ENCODE measurements around the gene MAPK10.

DNA sequence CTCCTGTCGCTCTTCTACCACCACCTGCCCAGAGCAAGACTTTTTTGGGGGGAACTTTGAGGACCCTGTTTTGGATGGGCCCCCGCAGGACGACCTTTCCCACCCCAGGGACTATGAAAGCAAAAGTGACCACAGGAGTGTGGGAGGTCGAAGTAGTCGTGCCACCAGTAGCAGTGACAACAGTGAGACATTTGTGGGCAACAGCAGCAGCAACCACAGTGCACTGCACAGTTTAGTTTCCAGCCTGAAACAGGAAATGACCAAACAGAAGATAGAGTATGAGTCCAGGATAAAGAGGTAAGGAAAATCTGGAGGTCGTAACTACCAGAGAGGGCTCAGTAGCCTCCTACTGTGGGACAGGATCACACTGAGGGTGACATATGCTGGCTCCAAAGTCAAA, 364.5 kb downstream of the MAPK10 start:
- TF ChIP-seq REST (IDR thresholded peaks at IDR 0.05) (no peak), ELK1 (IDR thresholded peaks at IDR 0.05; ENCODE audit: low read depth, low read length) (no peak), USF2 (IDR thresholded peaks at IDR 0.05) (no peak), EP300 (IDR thresholded peaks at IDR 0.05) (no peak), PBX3 (IDR thresholded peaks at IDR 0.05) (no peak), BHLHE40 (IDR thresholded peaks at IDR 0.05; ENCODE audit: low read depth, low read length) (no peak)
- TF ChIP-seq, protein P1, sequence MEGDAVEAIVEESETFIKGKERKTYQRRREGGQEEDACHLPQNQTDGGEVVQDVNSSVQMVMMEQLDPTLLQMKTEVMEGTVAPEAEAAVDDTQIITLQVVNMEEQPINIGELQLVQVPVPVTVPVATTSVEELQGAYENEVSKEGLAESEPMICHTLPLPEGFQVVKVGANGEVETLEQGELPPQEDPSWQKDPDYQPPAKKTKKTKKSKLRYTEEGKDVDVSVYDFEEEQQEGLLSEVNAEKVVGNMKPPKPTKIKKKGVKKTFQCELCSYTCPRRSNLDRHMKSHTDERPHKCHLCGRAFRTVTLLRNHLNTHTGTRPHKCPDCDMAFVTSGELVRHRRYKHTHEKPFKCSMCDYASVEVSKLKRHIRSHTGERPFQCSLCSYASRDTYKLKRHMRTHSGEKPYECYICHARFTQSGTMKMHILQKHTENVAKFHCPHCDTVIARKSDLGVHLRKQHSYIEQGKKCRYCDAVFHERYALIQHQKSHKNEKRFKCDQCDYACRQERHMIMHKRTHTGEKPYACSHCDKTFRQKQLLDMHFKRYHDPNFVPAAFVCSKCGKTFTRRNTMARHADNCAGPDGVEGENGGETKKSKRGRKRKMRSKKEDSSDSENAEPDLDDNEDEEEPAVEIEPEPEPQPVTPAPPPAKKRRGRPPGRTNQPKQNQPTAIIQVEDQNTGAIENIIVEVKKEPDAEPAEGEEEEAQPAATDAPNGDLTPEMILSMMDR (IDR thresholded peaks at IDR 0.05): no peak
